H9 (cell line): Measurements from ENCODE around the gene SEMA3E. TPM values are rescaled to one million over a fixed set of nuclear protein-coding genes. Genes with fewer than 3 reads are reported as not detected.
A peak's percentile ranks its signal among the peaks of the same experiment; 100 is the strongest.

ENCODE experiments used
- DNase-seq: peaks from one replicate; pipeline ENCODE4 v3.0.0-alpha.2; 2017
- H2AFZ ChIP-seq: one replicate; pipeline ENCODE4 v1.6.1; 2013; ENCODE audit warnings: mild to moderate bottlenecking, low read length, control low read depth, moderate library complexity
- H2AK5ac ChIP-seq: 2 replicates; pipeline ENCODE4 v1.6.1; 2013; ENCODE audit warnings: low read length, control low read depth, mixed read lengths; ENCODE audit not compliant: insufficient read length
- H2BK120ac ChIP-seq: one replicate; pipeline ENCODE4 v1.6.1; 2013; ENCODE audit warnings: low read depth, mild to moderate bottlenecking, low read length, control low read depth, inconsistent platforms; ENCODE audit not compliant: poor library complexity, severe bottlenecking
- H2BK12ac ChIP-seq: 2 replicates; pipeline ENCODE4 v1.6.1; 2013; ENCODE audit warnings: low read length, control low read depth, mixed read lengths, low read depth; ENCODE audit not compliant: insufficient read length
- H2BK15ac ChIP-seq: 2 replicates; pipeline ENCODE4 v1.6.1; 2013; ENCODE audit warnings: low read depth, low read length, control low read depth
- H2BK20ac ChIP-seq: one replicate; pipeline ENCODE4 v1.6.1; 2013; ENCODE audit warnings: low read depth, mild to moderate bottlenecking, low read length, control low read depth, inconsistent platforms; ENCODE audit not compliant: poor library complexity, severe bottlenecking
- H2BK5ac ChIP-seq: 2 replicates; pipeline ENCODE4 v1.6.1; 2013; ENCODE audit warnings: low read length, control low read depth, mixed read lengths; ENCODE audit not compliant: insufficient read length
- H3K14ac ChIP-seq: 2 replicates; pipeline ENCODE4 v1.6.1; 2013; ENCODE audit warnings: low read length, control low read depth; ENCODE audit not compliant: insufficient read depth
- H3K18ac ChIP-seq: 2 replicates; pipeline ENCODE4 v1.6.1; 2013; ENCODE audit warnings: low read depth, mild to moderate bottlenecking, mixed read lengths, low read length, control low read depth; ENCODE audit not compliant: insufficient read length
- H3K23ac ChIP-seq: 2 replicates; pipeline ENCODE4 v1.6.1; 2013; ENCODE audit warnings: low read length, control low read depth, mixed read lengths, low read depth; ENCODE audit not compliant: insufficient read length
- H3K23me2 ChIP-seq: 2 replicates; pipeline ENCODE4 v1.6.1; 2013; ENCODE audit warnings: low read depth, mild to moderate bottlenecking, mixed read lengths, low read length, control low read depth; ENCODE audit not compliant: insufficient read length, poor library complexity, severe bottlenecking
- H3K27ac ChIP-seq: 2 replicates; pipeline ENCODE4 v1.5.1; 2013; ENCODE audit warnings: low read length, control low read depth, mixed read lengths, low read depth; ENCODE audit not compliant: insufficient read length
- H3K27me3 ChIP-seq: 2 replicates; pipeline ENCODE4 v1.6.1; 2013; ENCODE audit warnings: low read length, control low read depth, inconsistent platforms; ENCODE audit not compliant: insufficient read depth
- H3K4ac ChIP-seq: 2 replicates; pipeline ENCODE4 v1.6.1; 2013; ENCODE audit warnings: low read depth, mild to moderate bottlenecking, control low read depth, inconsistent platforms, low read length, moderate library complexity
- H3K4me1 ChIP-seq: 2 replicates; pipeline ENCODE4 v1.6.1; 2013; ENCODE audit warnings: low read length, control low read depth, inconsistent platforms; ENCODE audit not compliant: insufficient read depth
- H3K4me2 ChIP-seq: 2 replicates; pipeline ENCODE4 v1.6.1; 2013; ENCODE audit warnings: low read length, control low read depth, mixed read lengths; ENCODE audit not compliant: insufficient read length, insufficient read depth
- H3K56ac ChIP-seq: 2 replicates; pipeline ENCODE4 v1.6.1; 2013; ENCODE audit warnings: low read depth, mild to moderate bottlenecking, mixed read lengths, low read length, control low read depth; ENCODE audit not compliant: insufficient read length
- H3K79me1 ChIP-seq: 2 replicates; pipeline ENCODE4 v1.6.1; 2013; ENCODE audit warnings: low read depth, mild to moderate bottlenecking, moderate library complexity, low read length, control low read depth, inconsistent platforms; ENCODE audit not compliant: insufficient read depth, poor library complexity, severe bottlenecking
- H3K79me2 ChIP-seq: 2 replicates; pipeline ENCODE4 v1.6.1; 2013; ENCODE audit warnings: low read length, control low read depth, inconsistent platforms; ENCODE audit not compliant: insufficient read depth
- H3K9ac ChIP-seq: 2 replicates; pipeline ENCODE4 v1.6.1; 2013; ENCODE audit warnings: low read length, control low read depth, mixed read lengths; ENCODE audit not compliant: insufficient read length; ENCODE audit errors: extremely low read depth
- H3K9me3 ChIP-seq: one replicate; pipeline ENCODE4 v1.6.1; 2013; ENCODE audit warnings: low read depth, low read length, inconsistent platforms; ENCODE audit not compliant: control insufficient read depth
- H3T11ph ChIP-seq: one replicate; pipeline ENCODE4 v1.6.1; 2013; ENCODE audit warnings: mild to moderate bottlenecking, low read length, control low read depth, inconsistent platforms
- H4K20me1 ChIP-seq: one replicate; pipeline ENCODE4 v1.6.1; 2013; ENCODE audit not compliant: control insufficient read depth, insufficient read length, insufficient read depth
- H4K5ac ChIP-seq: 2 replicates; pipeline ENCODE4 v1.6.1; 2013; ENCODE audit warnings: low read depth, mild to moderate bottlenecking, mixed read lengths, low read length, control low read depth; ENCODE audit not compliant: insufficient read length
- H4K8ac ChIP-seq: replicated peaks from 2 replicates; pipeline ENCODE4 v1.6.1; 2013; ENCODE audit warnings: low read length, control low read depth, mixed read lengths, low read depth; ENCODE audit not compliant: insufficient read length
- H4K91ac ChIP-seq: 2 replicates; pipeline ENCODE4 v1.6.1; 2013; ENCODE audit warnings: low read depth, mild to moderate bottlenecking, moderate library complexity, mixed read lengths, low read length, control low read depth; ENCODE audit not compliant: insufficient read length
- H3K27ac Mint-ChIP-seq, 3 experiments: 2 replicates in 2 of 3; 3 replicates in 1 of 3; pipeline ENCODE4 v1.8.0; 2020 to 2021; ENCODE audit warnings: mixed read lengths in 3 of 3, mild to moderate bottlenecking in 1 of 3, moderate library complexity in 1 of 3
- H3K27me3 Mint-ChIP-seq: 2 replicates; pipeline ENCODE4 v1.8.0; 2021; ENCODE audit warnings: low read depth, mild to moderate bottlenecking, moderate library complexity, mixed read lengths
- H3K36me3 Mint-ChIP-seq, 3 experiments: 2 replicates in 2 of 3; 3 replicates in 1 of 3; pipeline ENCODE4 v1.8.0; 2020 to 2021; ENCODE audit warnings: low read depth in 3 of 3, mixed read lengths in 3 of 3; ENCODE audit not compliant: insufficient read depth in 1 of 3
- H3K4me1 Mint-ChIP-seq, 2 experiments: 2 replicates each; pipeline ENCODE4 v1.8.0; 2020; ENCODE audit warnings: mixed read lengths in 2 of 2
- H3K4me3 Mint-ChIP-seq, 2 experiments: 2 replicates in 1 of 2; 3 replicates in 1 of 2; pipeline ENCODE4 v1.8.0; 2020 to 2021; ENCODE audit warnings: mild to moderate bottlenecking in 2 of 2, mixed read lengths in 2 of 2, moderate library complexity in 1 of 2
- H3K9me3 Mint-ChIP-seq, 2 experiments: 2 replicates in 1 of 2; 3 replicates in 1 of 2; pipeline ENCODE4 v1.8.0; 2020; ENCODE audit warnings: mild to moderate bottlenecking in 2 of 2, mixed read lengths in 2 of 2, moderate library complexity in 1 of 2
- CTCF ChIP-seq: fragments of 200-600 bp; sonication (generic); conservative IDR thresholded peaks from 3 replicates; pipeline ENCODE4 v1.8.0; 2021; ENCODE audit warnings: antibody characterized with exemption, mild to moderate bottlenecking
- WGBS: extraction: QIAGEN DNeasy Blood & Tissue Kit; methylation state at CpG from one replicate; pipeline ENCODE4 v1.1.7; 2013; ENCODE audit warnings: missing lambda C conversion rate, low lambda C conversion rate, mixed read lengths; ENCODE audit not compliant: insufficient read length; ENCODE audit errors: extremely low coverage; 5-methylcytosine and 5-hydroxymethylcytosine counted together
- total RNA-seq: library from RNA; stranded (reverse); gene quantifications from 2 replicates; pipeline ENCODE4 v1.2.1, GENCODE V29; 2021

The SEMA3E gene
- total RNA-seq, 1 experiment from 2014 or later: 0.39 TPM

- H2AFZ ChIP-seq: no peak overlapping the region
- H3K56ac ChIP-seq: no peak overlapping the region
- no peak for DNase-seq
- no peak overlapping the region for H3K4ac ChIP-seq
- H2BK120ac ChIP-seq: no peak overlapping the region
- no peak for TF ChIP-seq CTCF
- no CpG with 5 or more reads among the region's 1 CpG for WGBS
- peaks cover 45 to 64% of the 10 kb centered on the region in 2 experiments for H3K4me1 Mint-ChIP-seq
- peaks cover 2 to 4% (median 3%) of the 10 kb centered on the region in 3 experiments; a peak in 4 of 7 replicates for H3K36me3 Mint-ChIP-seq
- no peak overlapping the region for H3K14ac ChIP-seq
- H4K5ac ChIP-seq: no peak overlapping the region
- H2BK15ac ChIP-seq: no peak overlapping the region
- H4K20me1 ChIP-seq: no peaks in the 10 kb centered on the region
- peak overlapping the region; percentile 31 for H3K4me2 ChIP-seq
- no peak overlapping the region for H2BK5ac ChIP-seq
- H3K27me3 Mint-ChIP-seq: no peaks in the 10 kb centered on the region
- H3K27ac Mint-ChIP-seq: peak overlapping the region; percentile 27 to 90 (median 64); a peak in 6 of 7 replicates
- H3K9me3 ChIP-seq: no peaks in the 10 kb centered on the region
- H2AK5ac ChIP-seq: no peak overlapping the region
- peak overlapping the region in 1 of 2 experiments; percentile 45; a peak in 2 of 5 replicates for H3K4me3 Mint-ChIP-seq
- no peak overlapping the region for H2BK12ac ChIP-seq
- peaks cover 12% of the 10 kb centered on the region; the same call in 1 of the 2 replicates for H3K4me1 ChIP-seq
- peak overlapping the region; percentile 55 for H3K27ac ChIP-seq
- H2BK20ac ChIP-seq: no peak overlapping the region
- no peak overlapping the region for H3K9ac ChIP-seq
- no peak overlapping the region for H4K91ac ChIP-seq
- H4K8ac ChIP-seq: no peak overlapping the region
- H3K9me3 Mint-ChIP-seq: peaks cover 4% of the 10 kb centered on the region in 2 experiments; a peak in 2 of 5 replicates
- H3K27me3 ChIP-seq: no peaks in the 10 kb centered on the region
- H3T11ph ChIP-seq: no peak overlapping the region
- H3K23ac ChIP-seq: no peak overlapping the region
- no peak overlapping the region for H3K18ac ChIP-seq
- no peaks in the 10 kb centered on the region for H3K79me1 ChIP-seq
- H3K23me2 ChIP-seq: no peaks in the 10 kb centered on the region
- H3K79me2 ChIP-seq: no peaks in the 10 kb centered on the region
Measured at GRCh38 chr7:83427884-83428283, 221.1 kb downstream of the SEMA3E start.
